Right lobe of liver (tissue), 6 donors: Measurements from ENCODE around the gene VPS35L. TPM values are rescaled to one million over a fixed set of nuclear protein-coding genes. Genes with fewer than 3 reads are reported as not detected.
A peak's percentile ranks its signal among the peaks of the same experiment; 100 is the strongest.
"Not testable (repeated sequence)": the region's sequence is repeated elsewhere in the genome, so short reads cannot be mapped to it uniquely, and the experiment has no call there.

ENCODE experiments used
- ATAC-seq, 4 donors: fragments of 200-7000 bp; cut with Tn5 transposase; one replicate each; pipeline ENCODE4 v1.9.1; 2020; ENCODE audit warnings: mild to moderate bottlenecking in 4 of 4, moderate library complexity in 4 of 4
- DNase-seq, 3 donors: peaks; one replicate each; pipeline ENCODE4 v3.0.0-alpha.2; 2020
- H3K27ac ChIP-seq, 3 donors: fragments of 200-600 bp; one replicate each; pipeline ENCODE4 v1.8.0; 2022
- H3K27me3 ChIP-seq, 2 donors: fragments of 200-600 bp; one replicate each; pipeline ENCODE4 v1.8.0; 2022
- H3K36me3 ChIP-seq, 4 donors: fragments of 200-600 bp; sonication (generic) in 1 of 4; one replicate each; pipeline versions ENCODE4 v1.5.1 to v1.8.0; 2017 to 2022; ENCODE audit warnings: control low read depth in 1 of 4
- H3K4me1 ChIP-seq, 4 donors: fragments of 200-600 bp; sonication (generic) in 1 of 4; one replicate each; pipeline versions ENCODE4 v1.5.1 to v1.8.0; 2017 to 2022; ENCODE audit warnings: control low read depth in 1 of 4
- H3K4me3 ChIP-seq, 3 donors: fragments of 200-600 bp; one replicate each; pipeline ENCODE4 v1.8.0; 2022
- H3K9me3 ChIP-seq, 4 donors: fragments of 200-600 bp; sonication (generic) in 1 of 4; one replicate each; pipeline versions ENCODE4 v1.5.1 to v1.8.0; 2017 to 2022; ENCODE audit warnings: control low read depth in 1 of 4
- CTCF ChIP-seq, 4 donors: fragments of 200-600 bp in 3 of 4; fragments of 450-650 bp in 1 of 4; IDR thresholded peaks; one replicate each; pipeline versions ENCODE4 v1.5.1 to v1.8.0; 2016 to 2022; ENCODE audit warnings: antibody characterized with exemption in 4 of 4, mild to moderate bottlenecking in 2 of 4
- POLR2A ChIP-seq: fragments of 450-650 bp; IDR thresholded peaks from one replicate; pipeline ENCODE4 v1.6.1; 2017; ENCODE audit warnings: antibody characterized with exemption, mild to moderate bottlenecking
- WGBS: methylation state at CpG from one replicate; pipeline ENCODE4 v1.1.6; 2018; ENCODE audit warnings: low coverage, low lambda C conversion rate; ENCODE audit not compliant: insufficient coverage; ENCODE audit errors: missing lambda C conversion rate; 5-methylcytosine and 5-hydroxymethylcytosine counted together
- intact Hi-C, 2 donors: fragments of 100-400 bp; cut with DNase I; formaldehyde crosslinking; loops; one replicate each; pipeline versions ENCODE4 v1.11.2 to v1.14.1; 2022
- total RNA-seq, 6 experiments: library from RNA; depleted of rRNA in 2 of 6; stranded (reverse); fragments of >200 nt in 2 of 6; fragmentation: NEBNext Ultra II Directional in 3 of 6; extraction: Animal tissue kit (Norgen Biotek cat#: 25700) in 3 of 6; gene quantifications; one replicate each; pipeline versions ENCODE4 v1.1.0 to v1.2.4, GENCODE V29; 2016 to 2023
- donor health status: DM: no; HTN: yes; CAD: no.
- donor health status: DM: no; HTN: no; CAD: no.
- donor health status: DM: no; HTN: no; CAD: no.
- donor health status: DM: no; HTN: yes; CAD: no.
- donor health status: DM: no; HTN: yes; CAD: no.

Gene VPS35L
- total RNA-seq, 6 experiments from 2014 or later: 19.3 to 24.3 (median 20.4) TPM

DNA sequence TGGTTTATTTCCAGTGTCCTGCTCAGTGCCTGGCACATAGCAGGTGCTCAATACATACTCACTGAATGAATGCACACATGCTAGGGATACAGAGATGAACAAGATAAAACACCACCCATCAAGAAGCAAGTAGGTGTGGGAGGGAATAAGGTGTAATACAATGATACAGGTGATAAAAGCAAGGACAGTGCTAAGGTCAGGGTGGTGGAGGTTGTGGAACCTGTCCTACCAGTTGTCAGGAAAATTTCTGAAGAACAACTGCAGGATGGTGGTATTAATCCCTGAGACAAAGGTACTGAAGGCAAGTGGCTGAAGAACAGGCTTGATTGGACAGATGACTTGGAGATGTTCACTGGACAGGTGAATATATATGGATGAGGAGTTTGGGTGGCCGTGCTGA lies 160.7 kb downstream of the VPS35L start:
- H3K36me3 ChIP-seq: peaks cover 0 to 9% (median 0%) of the 10 kb centered on the region in 4 donors
- no peak overlapping the region for H3K27ac ChIP-seq
- H3K9me3 ChIP-seq: no peaks in the 10 kb centered on the region
- no peak overlapping the region for H3K4me3 ChIP-seq
- 100% methylated on average over 1 of the region's 1 CpG for WGBS
- DNase-seq (no peak), ATAC-seq (no peak)
- no peaks in the 10 kb centered on the region for H3K27me3 ChIP-seq
- TF ChIP-seq POLR2A: no peak
- TF ChIP-seq CTCF (IDR thresholded peaks at IDR 0.05): no peak
- intact Hi-C loops: no loop called here
- H3K4me1 ChIP-seq: peaks cover 0 to 11% (median 3%) of the 10 kb centered on the region in 4 donors

- H3K4me1 ChIP-seq: peaks cover 0 to 11% (median 3%) of the 10 kb centered on the region in 4 donors
- peak overlapping the region in 1 of 3 donors; percentile 94 for H3K4me3 ChIP-seq
- H3K27me3 ChIP-seq, ATAC-seq, intact Hi-C loops, H3K36me3 ChIP-seq, H3K9me3 ChIP-seq, DNase-seq, H3K27ac ChIP-seq: not testable (repeated sequence)
- WGBS: 80% methylated on average over 10 of the region's 11 CpGs
These were observed 161.2 kb downstream of the VPS35L start for GRCh38 chr16:19716728-19717127.

GRCh38 chr16:19717314-19717713 lies 161.8 kb downstream of the VPS35L start:
- intact Hi-C loops: no loop called here
- H3K9me3 ChIP-seq: no peaks in the 10 kb centered on the region
- H3K4me1 ChIP-seq: peaks cover 0 to 11% (median 3%) of the 10 kb centered on the region in 4 donors
- ATAC-seq (no peak), DNase-seq (no peak)
- peaks cover 0 to 9% (median 0%) of the 10 kb centered on the region in 4 donors for H3K36me3 ChIP-seq
- H3K27ac ChIP-seq: peak overlapping the region in 2 of 3 donors; percentile 24 to 78
- no peak for TF ChIP-seq POLR2A
- TF ChIP-seq CTCF (IDR thresholded peaks at IDR 0.05): no peak
- H3K27me3 ChIP-seq: no peaks in the 10 kb centered on the region
- 4% methylated on average over 8 of the region's 10 CpGs for WGBS
- peak overlapping the region; percentile 87 to 96 (median 94) for H3K4me3 ChIP-seq

- TF ChIP-seq CTCF (IDR thresholded peaks at IDR 0.05): no peak
- TF ChIP-seq POLR2A: peak; percentile 51
- Histone ChIP-seq H3K9me3 (no peaks in the 10 kb centered on the region), H3K27me3 (no peaks in the 10 kb centered on the region), H3K4me3 (peak within 1 kb of the TSS; percentile 87 to 96 (median 94)), H3K4me1 (peaks cover 0 to 11% (median 3%) of the 10 kb centered on the region in 4 donors), H3K27ac (peak within 1 kb of the TSS; percentile 24 to 78 (median 31)), H3K36me3 (peaks cover 0 to 9% (median 0%) of the 10 kb centered on the region in 4 donors)
- WGBS: 0% methylated on average over 19 of the region's 88 CpGs
- ATAC-seq (peak; percentile 95 to 98 (median 98)), DNase-seq (peak; percentile 91 to 93 (median 92))
- intact Hi-C loops: no loop called here
These were observed 162.5 kb downstream of the VPS35L start, which contains the start of the genes IQCK and KNOP1 for GRCh38 chr16:19717741-19718623. TSS of gene IQCK (plus strand) at chr16:19718271. CDS start at chr16:19718307, 36 bp downstream. TSS of gene KNOP1 (minus strand) at chr16:19718227. CDS start at chr16:19715035, 3,192 bp downstream.

DNA sequence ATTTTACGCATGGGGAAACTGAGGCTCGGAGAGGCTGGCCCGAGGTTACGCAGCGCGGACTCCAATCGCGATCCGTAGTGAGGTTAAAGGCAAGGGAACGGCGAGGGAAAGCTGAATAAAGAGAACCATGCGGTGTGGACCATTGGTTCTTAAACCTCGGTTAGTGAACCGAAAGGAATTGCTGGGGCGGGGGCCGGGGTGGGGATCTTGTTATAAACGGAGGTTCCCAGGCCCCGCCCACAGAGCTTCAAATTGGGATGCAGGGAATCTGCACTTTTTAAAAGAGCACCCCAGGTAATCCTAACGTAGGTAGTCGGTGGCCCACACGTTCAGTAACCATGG lies 163.1 kb downstream of the VPS35L start:
- Histone ChIP-seq H3K36me3 (peaks cover 0 to 8% (median 0%) of the 10 kb centered on the region in 4 donors), H3K27me3 (no peaks in the 10 kb centered on the region), H3K4me1 (peaks cover 0 to 11% (median 3%) of the 10 kb centered on the region in 4 donors), H3K27ac (peak overlapping the region in 1 of 3 donors; percentile 31), H3K4me3 (peak overlapping the region; percentile 87 to 96 (median 94)), H3K9me3 (no peaks in the 10 kb centered on the region)
- TF ChIP-seq POLR2A (no peak), CTCF (IDR thresholded peaks at IDR 0.05) (no peak)
- WGBS: 0% methylated on average over 14 of the region's 21 CpGs
- DNase-seq (no peak), ATAC-seq (peak in 1 of 4 donors; percentile 3)
- intact Hi-C loops: no loop called here
